Glutamatergic neuron (in vitro differentiated cells): Measurements from ENCODE around the gene MIA2. TPM values are rescaled to one million over a fixed set of nuclear protein-coding genes. Genes with fewer than 3 reads are reported as not detected.

ENCODE experiments used
- DNase-seq: peaks from one replicate; pipeline ENCODE4 v3.0.0; 2022
- H3K27ac Mint-ChIP-seq: one replicate; pipeline ENCODE4 v1.8.0; 2020; ENCODE audit warnings: mild to moderate bottlenecking, mixed read lengths, inconsistent platforms; ENCODE audit not compliant: unreplicated experiment
- H3K27me3 Mint-ChIP-seq: one replicate; pipeline ENCODE4 v1.8.0; 2020; ENCODE audit warnings: mild to moderate bottlenecking, moderate library complexity, mixed read lengths, inconsistent platforms; ENCODE audit not compliant: unreplicated experiment
- H3K36me3 Mint-ChIP-seq: one replicate; pipeline ENCODE4 v1.8.0; 2020; ENCODE audit warnings: mild to moderate bottlenecking, mixed read lengths, inconsistent platforms; ENCODE audit not compliant: unreplicated experiment
- H3K4me1 Mint-ChIP-seq: one replicate; pipeline ENCODE4 v1.8.0; 2020; ENCODE audit warnings: mild to moderate bottlenecking, low read depth, mixed read lengths, inconsistent platforms; ENCODE audit not compliant: unreplicated experiment
- H3K4me3 Mint-ChIP-seq: one replicate; pipeline ENCODE4 v1.8.0; 2020; ENCODE audit warnings: mild to moderate bottlenecking, mixed read lengths, inconsistent platforms; ENCODE audit not compliant: unreplicated experiment
- H3K9me3 Mint-ChIP-seq: one replicate; pipeline ENCODE4 v1.8.0; 2020; ENCODE audit warnings: mild to moderate bottlenecking, moderate library complexity, mixed read lengths, inconsistent platforms; ENCODE audit not compliant: unreplicated experiment
- total RNA-seq: library from RNA; stranded (reverse); fragmentation: NEBNext Ultra II Directional; extraction: Animal tissue kit (Norgen Biotek cat#: 25700); gene quantifications from one replicate; pipeline ENCODE4 v1.2.1, GENCODE V29; 2021; ENCODE audit not compliant: unreplicated experiment
- TF ChIP-seq, protein P1 (sequence below): fragments of 200-600 bp; sonication (generic); IDR thresholded peaks from one replicate; pipeline ENCODE4 v1.5.0; 2021; ENCODE audit not compliant: partially characterized antibody, unreplicated experiment

The MIA2 gene
- total RNA-seq, 1 donor from 2014 or later: 9.7 TPM

GRCh38 chr14:39307815-39308214 lies 74.1 kb downstream of the MIA2 start:
- Mint-ChIP-seq H3K27ac (no peak overlapping the region), H3K4me3 (no peak overlapping the region), H3K36me3 (no peaks in the 10 kb centered on the region), H3K27me3 (no peaks in the 10 kb centered on the region), H3K4me1 (no peaks in the 10 kb centered on the region), H3K9me3 (no peaks in the 10 kb centered on the region)
- no peak for DNase-seq
- TF ChIP-seq, protein P1, sequence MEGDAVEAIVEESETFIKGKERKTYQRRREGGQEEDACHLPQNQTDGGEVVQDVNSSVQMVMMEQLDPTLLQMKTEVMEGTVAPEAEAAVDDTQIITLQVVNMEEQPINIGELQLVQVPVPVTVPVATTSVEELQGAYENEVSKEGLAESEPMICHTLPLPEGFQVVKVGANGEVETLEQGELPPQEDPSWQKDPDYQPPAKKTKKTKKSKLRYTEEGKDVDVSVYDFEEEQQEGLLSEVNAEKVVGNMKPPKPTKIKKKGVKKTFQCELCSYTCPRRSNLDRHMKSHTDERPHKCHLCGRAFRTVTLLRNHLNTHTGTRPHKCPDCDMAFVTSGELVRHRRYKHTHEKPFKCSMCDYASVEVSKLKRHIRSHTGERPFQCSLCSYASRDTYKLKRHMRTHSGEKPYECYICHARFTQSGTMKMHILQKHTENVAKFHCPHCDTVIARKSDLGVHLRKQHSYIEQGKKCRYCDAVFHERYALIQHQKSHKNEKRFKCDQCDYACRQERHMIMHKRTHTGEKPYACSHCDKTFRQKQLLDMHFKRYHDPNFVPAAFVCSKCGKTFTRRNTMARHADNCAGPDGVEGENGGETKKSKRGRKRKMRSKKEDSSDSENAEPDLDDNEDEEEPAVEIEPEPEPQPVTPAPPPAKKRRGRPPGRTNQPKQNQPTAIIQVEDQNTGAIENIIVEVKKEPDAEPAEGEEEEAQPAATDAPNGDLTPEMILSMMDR: no peak

DNA sequence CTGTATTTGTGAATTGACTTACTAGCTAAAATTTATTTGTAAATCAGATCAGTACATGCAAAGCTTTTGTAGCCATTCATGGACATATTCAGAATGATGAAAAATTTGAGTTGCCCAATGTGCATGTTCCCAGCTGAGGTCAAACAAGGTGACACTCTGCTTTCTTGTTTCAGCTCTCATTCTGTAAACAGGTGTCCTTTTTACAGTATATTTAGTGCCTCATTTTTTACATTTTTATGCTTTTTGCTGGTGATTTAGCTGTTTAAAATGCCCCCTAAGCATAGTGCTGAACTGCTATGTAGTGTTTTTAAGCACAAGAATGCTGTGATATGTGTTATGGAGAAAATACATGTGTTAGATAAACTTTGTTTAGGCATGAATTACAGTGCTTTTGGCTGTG lies 76.3 kb downstream of the MIA2 start:
- H3K27me3 Mint-ChIP-seq: no peaks in the 10 kb centered on the region
- H3K36me3 Mint-ChIP-seq: no peaks in the 10 kb centered on the region
- TF ChIP-seq, protein P1: no peak
- H3K27ac Mint-ChIP-seq: no peak overlapping the region
- H3K9me3 Mint-ChIP-seq: no peaks in the 10 kb centered on the region
- H3K4me1 Mint-ChIP-seq: no peaks in the 10 kb centered on the region
- no peak overlapping the region for H3K4me3 Mint-ChIP-seq
- DNase-seq: no peak

DNA sequence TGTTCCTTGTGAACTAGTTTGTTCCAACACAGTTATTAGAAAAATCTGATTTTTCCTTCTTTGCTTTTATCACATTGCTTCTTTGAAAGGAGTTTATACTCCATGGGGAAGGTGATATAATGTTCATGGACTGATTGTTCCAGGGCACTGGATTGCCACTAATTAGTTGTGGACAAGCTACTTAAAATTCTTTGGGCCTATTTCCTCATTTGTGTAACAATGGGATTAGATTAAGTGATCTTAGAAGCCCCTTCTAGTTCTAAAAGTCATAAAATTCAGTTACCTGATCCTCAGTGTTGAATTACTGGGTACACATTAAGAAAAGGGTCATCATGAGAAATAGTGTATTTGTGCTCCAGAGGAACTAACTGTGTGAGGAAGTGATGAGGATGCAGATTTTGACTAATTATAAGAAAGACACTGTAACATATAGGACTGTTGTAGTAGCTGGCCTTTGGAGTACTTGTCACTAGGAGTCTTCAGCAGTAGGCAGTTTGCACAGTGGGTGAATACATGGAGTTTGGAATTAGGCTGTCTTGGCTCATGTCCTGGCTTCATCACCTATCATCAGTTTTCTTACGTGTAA lies 82.2 kb downstream of the MIA2 start:
- no peak for DNase-seq
- no peaks in the 10 kb centered on the region for H3K9me3 Mint-ChIP-seq
- H3K27ac Mint-ChIP-seq: no peak overlapping the region
- H3K4me3 Mint-ChIP-seq: no peak overlapping the region
- no peaks in the 10 kb centered on the region for H3K4me1 Mint-ChIP-seq
- H3K27me3 Mint-ChIP-seq: no peaks in the 10 kb centered on the region
- TF ChIP-seq, protein P1: no peak
- H3K36me3 Mint-ChIP-seq: no peaks in the 10 kb centered on the region

DNA sequence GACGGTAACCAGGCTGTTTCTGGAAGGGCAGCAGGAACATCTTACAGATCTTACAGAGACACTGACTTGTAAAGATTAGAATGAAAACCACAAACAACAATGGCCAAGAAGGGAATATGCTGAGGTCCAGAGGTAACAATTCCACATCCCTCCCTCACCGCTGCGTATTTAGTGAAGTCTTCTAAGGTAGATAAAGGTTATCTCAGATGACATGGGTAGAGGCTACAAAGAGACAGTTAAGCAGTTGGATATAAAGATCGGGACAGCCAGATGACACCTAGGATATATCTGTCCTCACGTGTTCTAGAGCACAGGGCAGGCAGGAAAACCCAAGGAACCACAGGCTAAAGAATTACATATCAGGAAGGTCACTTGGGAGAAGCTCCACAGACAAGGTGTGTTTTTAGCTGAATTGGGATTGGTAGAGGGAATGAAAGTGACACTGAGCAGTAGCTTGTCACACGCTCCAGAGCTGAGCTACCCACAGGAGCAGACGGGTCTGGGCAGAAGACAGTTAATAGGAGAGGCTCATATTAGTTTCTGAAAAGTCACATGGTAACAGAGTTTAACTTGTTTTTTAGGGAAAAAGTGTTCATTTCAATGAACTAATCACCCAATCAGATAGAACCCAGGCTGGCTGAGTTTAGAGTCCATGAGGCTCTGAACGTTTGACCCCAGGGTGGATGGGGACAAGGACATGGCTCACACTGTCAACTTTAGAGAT lies 83.3 kb downstream of the MIA2 start:
- H3K36me3 Mint-ChIP-seq: no peaks in the 10 kb centered on the region
- H3K27ac Mint-ChIP-seq: no peak overlapping the region

GRCh38 chr14:39318574-39318973 lies 84.9 kb downstream of the MIA2 start:
- H3K27me3 Mint-ChIP-seq: no peaks in the 10 kb centered on the region
- no peak overlapping the region for H3K27ac Mint-ChIP-seq
- no peaks in the 10 kb centered on the region for H3K9me3 Mint-ChIP-seq
- TF ChIP-seq, protein P1: no peak
- H3K4me1 Mint-ChIP-seq: no peaks in the 10 kb centered on the region
- no peak for DNase-seq
- H3K4me3 Mint-ChIP-seq: no peak overlapping the region
- no peaks in the 10 kb centered on the region for H3K36me3 Mint-ChIP-seq

More for the DNA sequence above, 83.3 kb downstream of the MIA2 start:
- no peak for DNase-seq
- H3K4me3 Mint-ChIP-seq: no peak overlapping the region
- TF ChIP-seq, protein P1: no peak
- no peaks in the 10 kb centered on the region for H3K4me1 Mint-ChIP-seq
- no peaks in the 10 kb centered on the region for H3K9me3 Mint-ChIP-seq
- H3K27me3 Mint-ChIP-seq: no peaks in the 10 kb centered on the region
